SU-DHL-6 (cell line): Measurements from ENCODE around the gene KCNK13.

Source experiments
- H2AFZ ChIP-seq: fragments of 200-600 bp; sonication (generic); 2 replicates; pipeline ENCODE4 v1.6.1; 2014; ENCODE audit warnings: low read depth, mild to moderate bottlenecking, moderate library complexity, mixed read lengths, antibody characterized with exemption, low read length; ENCODE audit not compliant: severe bottlenecking
- H3F3A ChIP-seq: fragments of 200-600 bp; shearing (Covaris generic); 2 replicates; pipeline ENCODE4 v1.6.0; 2016; ENCODE audit warnings: antibody characterized with exemption, mild to moderate bottlenecking; ENCODE audit not compliant: insufficient read depth
- H3K27ac ChIP-seq: fragments of 200-600 bp; sonication (generic); 2 replicates; pipeline ENCODE4 v1.5.1; 2016; ENCODE audit warnings: low read depth, mild to moderate bottlenecking, low read length, moderate library complexity, mixed read lengths
- H3K27me3 ChIP-seq: fragments of 200-600 bp; sonication (generic), shearing (Covaris generic); 2 replicates; pipeline ENCODE4 v1.6.0; 2014; ENCODE audit warnings: mild to moderate bottlenecking, low read length
- H3K36me3 ChIP-seq: fragments of 200-600 bp; sonication (generic); 2 replicates; pipeline ENCODE4 v1.6.1; 2014; ENCODE audit warnings: mild to moderate bottlenecking, low read length, mixed read lengths
- H3K4me2 ChIP-seq: fragments of 300-600, 200-600 bp; shearing (Covaris generic), sonication (generic); 2 replicates; pipeline ENCODE4 v1.6.0; 2014; ENCODE audit warnings: low read length, low read depth, mild to moderate bottlenecking; ENCODE audit not compliant: poor library complexity, severe bottlenecking
- H3K4me3 ChIP-seq: fragments of 200-600 bp; sonication (generic); 2 replicates; pipeline ENCODE4 v1.5.1; 2014; ENCODE audit warnings: antibody characterized with exemption, low read length, mild to moderate bottlenecking, mixed read lengths; ENCODE audit not compliant: insufficient read depth, poor library complexity, severe bottlenecking
- H3K79me2 ChIP-seq: fragments of 200-600 bp; sonication (generic); 2 replicates; pipeline ENCODE4 v1.6.1; 2014; ENCODE audit warnings: mild to moderate bottlenecking, low read length, moderate library complexity; ENCODE audit not compliant: insufficient read depth
- H3K9ac ChIP-seq: fragments of 200-600 bp; sonication (generic); 2 replicates; pipeline ENCODE4 v1.7.0; 2014; ENCODE audit warnings: mild to moderate bottlenecking, low read length
- H3K9me2 ChIP-seq: fragments of 200-600 bp; sonication (generic); replicated peaks from 2 replicates; pipeline ENCODE4 v1.6.1; 2014; ENCODE audit warnings: low read length; ENCODE audit not compliant: insufficient read depth
- H3K9me3 ChIP-seq: fragments of 200-600 bp; sonication (generic); 2 replicates; pipeline ENCODE4 v1.6.1; 2014; ENCODE audit warnings: low read length, mixed read lengths; ENCODE audit not compliant: insufficient read depth
- H4K20me1 ChIP-seq: fragments of 200-600 bp; sonication (generic); 2 replicates; pipeline ENCODE4 v1.6.1; 2014; ENCODE audit warnings: low read depth, mild to moderate bottlenecking, antibody characterized with exemption, low read length, moderate library complexity, mixed read lengths
- EZH2phosphoT487 ChIP-seq: fragments of 200-600 bp; sonication (generic), shearing (Covaris generic); conservative IDR thresholded peaks from 2 replicates; pipeline ENCODE4 v1.6.1; 2018; ENCODE audit warnings: mild to moderate bottlenecking, antibody characterized with exemption, low read length, moderate library complexity, mixed read lengths
- TF ChIP-seq, protein P1 (sequence below): fragments of 200-600 bp; sonication (generic); IDR thresholded peaks from one replicate; pipeline ENCODE4 v1.5.1; 2017; ENCODE audit warnings: antibody characterized with exemption, mild to moderate bottlenecking, low read length, moderate library complexity; ENCODE audit not compliant: insufficient read depth, poor library complexity, severe bottlenecking

The KCNK13 gene

GRCh38 chr14:90040411-90040810 lies 21.4 kb upstream of the KCNK13 start:
- Histone ChIP-seq H3K27ac (no peak overlapping the region), H4K20me1 (no peaks in the 10 kb centered on the region), H3F3A (no peaks in the 10 kb centered on the region), H3K79me2 (no peaks in the 10 kb centered on the region), H3K36me3 (peaks cover 12% of the 10 kb centered on the region; the same call in 1 of the 2 replicates), H3K9me3 (no peaks in the 10 kb centered on the region), H3K4me2 (no peak overlapping the region), H2AFZ (no peak overlapping the region), H3K9me2 (no peaks in the 10 kb centered on the region), H3K9ac (no peak overlapping the region), H3K27me3 (no peaks in the 10 kb centered on the region), H3K4me3 (no peak overlapping the region)
- TF ChIP-seq, protein P1, sequence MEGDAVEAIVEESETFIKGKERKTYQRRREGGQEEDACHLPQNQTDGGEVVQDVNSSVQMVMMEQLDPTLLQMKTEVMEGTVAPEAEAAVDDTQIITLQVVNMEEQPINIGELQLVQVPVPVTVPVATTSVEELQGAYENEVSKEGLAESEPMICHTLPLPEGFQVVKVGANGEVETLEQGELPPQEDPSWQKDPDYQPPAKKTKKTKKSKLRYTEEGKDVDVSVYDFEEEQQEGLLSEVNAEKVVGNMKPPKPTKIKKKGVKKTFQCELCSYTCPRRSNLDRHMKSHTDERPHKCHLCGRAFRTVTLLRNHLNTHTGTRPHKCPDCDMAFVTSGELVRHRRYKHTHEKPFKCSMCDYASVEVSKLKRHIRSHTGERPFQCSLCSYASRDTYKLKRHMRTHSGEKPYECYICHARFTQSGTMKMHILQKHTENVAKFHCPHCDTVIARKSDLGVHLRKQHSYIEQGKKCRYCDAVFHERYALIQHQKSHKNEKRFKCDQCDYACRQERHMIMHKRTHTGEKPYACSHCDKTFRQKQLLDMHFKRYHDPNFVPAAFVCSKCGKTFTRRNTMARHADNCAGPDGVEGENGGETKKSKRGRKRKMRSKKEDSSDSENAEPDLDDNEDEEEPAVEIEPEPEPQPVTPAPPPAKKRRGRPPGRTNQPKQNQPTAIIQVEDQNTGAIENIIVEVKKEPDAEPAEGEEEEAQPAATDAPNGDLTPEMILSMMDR: no peak
- no peak for TF ChIP-seq EZH2phosphoT487

DNA sequence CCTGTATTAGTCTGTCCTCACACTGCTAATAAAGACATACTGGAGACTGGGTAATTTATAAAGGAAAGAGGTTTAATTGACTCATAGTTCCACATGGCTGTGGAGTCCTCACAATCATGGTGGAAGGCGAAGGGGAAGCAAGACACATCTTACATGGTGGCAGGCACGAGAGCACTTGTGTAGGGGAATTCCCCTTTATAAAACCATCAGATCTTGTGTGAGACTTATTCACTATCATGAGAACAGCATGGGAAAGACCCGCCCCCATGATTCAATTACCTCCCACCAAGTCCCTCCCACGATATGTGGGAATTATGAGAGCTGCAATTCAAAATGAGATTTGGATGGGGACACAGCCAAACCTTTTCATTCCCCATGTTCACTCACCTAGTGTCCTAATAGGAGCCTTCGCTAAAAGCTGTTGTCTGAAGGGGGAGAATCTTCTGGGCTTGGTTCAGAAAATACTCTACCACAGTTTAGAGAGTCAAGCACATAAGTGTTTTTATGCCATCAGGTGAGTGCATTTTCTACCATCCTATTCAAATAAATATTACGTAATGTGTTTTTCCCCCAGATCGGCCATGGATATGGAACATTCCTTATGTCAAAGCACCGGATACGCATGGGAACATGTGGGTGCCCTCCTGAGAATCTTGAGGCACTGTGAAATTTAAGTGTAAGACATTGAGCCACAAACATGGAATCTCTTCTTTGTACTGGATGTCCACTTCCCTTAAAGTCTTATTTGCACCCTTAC lies 19.1 kb upstream of the KCNK13 start:
- Histone ChIP-seq H3K9me2 (no peaks in the 10 kb centered on the region), H3K27me3 (no peaks in the 10 kb centered on the region), H3K27ac (no peak overlapping the region), H2AFZ (no peak overlapping the region), H3K9me3 (no peaks in the 10 kb centered on the region), H4K20me1 (no peaks in the 10 kb centered on the region), H3K4me3 (no peak overlapping the region), H3F3A (no peaks in the 10 kb centered on the region), H3K9ac (no peak overlapping the region), H3K36me3 (peaks cover 5% of the 10 kb centered on the region; the same call in 1 of the 2 replicates), H3K79me2 (no peaks in the 10 kb centered on the region), H3K4me2 (no peak overlapping the region)
- TF ChIP-seq EZH2phosphoT487: no peak
- TF ChIP-seq, protein P1: no peak

DNA sequence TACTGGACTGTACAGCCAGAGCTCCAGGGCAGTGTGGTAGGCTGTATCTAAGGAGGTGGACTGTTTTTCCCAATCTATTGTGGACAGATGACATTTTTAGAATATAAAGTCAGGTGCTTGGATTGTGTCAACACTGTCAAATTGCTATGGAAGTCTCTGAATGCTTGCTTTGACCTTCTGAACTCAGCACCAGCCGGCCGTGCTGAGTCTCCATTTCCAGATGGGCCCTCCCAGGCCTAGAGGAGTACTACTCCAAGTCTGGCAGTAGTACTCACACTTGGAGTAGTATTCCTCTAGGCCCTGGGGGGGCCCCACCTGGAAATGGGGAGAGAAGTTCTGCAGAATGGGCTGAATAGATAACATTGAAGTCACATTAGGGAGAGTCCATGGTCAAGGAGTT lies 16.2 kb upstream of the KCNK13 start:
- Histone ChIP-seq H3K9me2 (no peaks in the 10 kb centered on the region), H3K79me2 (no peaks in the 10 kb centered on the region), H2AFZ (no peak overlapping the region), H3F3A (no peaks in the 10 kb centered on the region), H3K4me2 (no peak overlapping the region), H3K4me3 (no peak overlapping the region), H3K9ac (no peak overlapping the region), H3K27me3 (no peaks in the 10 kb centered on the region), H3K27ac (no peak overlapping the region), H3K9me3 (no peaks in the 10 kb centered on the region), H3K36me3 (no peaks in the 10 kb centered on the region; the same call in 1 of the 2 replicates), H4K20me1 (no peaks in the 10 kb centered on the region; the same call in 1 of the 2 replicates)
- TF ChIP-seq, protein P1: no peak
- no peak for TF ChIP-seq EZH2phosphoT487
